Measurements from ENCODE around the gene PLA2G2A. TPM values are rescaled to one million over a fixed set of nuclear protein-coding genes. Genes with fewer than 3 reads are reported as not detected.
"Not testable (repeated sequence)": the region's sequence is repeated elsewhere in the genome, so short reads cannot be mapped to it uniquely, and the experiment has no call there.

Gene PLA2G2A
- 128 TPM for total RNA-seq

GRCh38 chr1:19979494-19979977 is at the start of gene PLA2G2A:
Gene PLA2G2A (minus strand): TSS chr1:19979618. CDS start chr1:19978773, 845 bp downstream.
- DNase-seq (ENCODE audit: low spot score): peak; percentile 46
- peak; percentile 59 for ATAC-seq

- ATAC-seq (no peak), DNase-seq (ENCODE audit: low spot score) (no peak)
Observed at GRCh38 chr1:20028726-20029125, 49.3 kb upstream of the PLA2G2A start.

GRCh38 chr1:20028125-20028524 is 48.7 kb upstream of the PLA2G2A start:
- peak; percentile 60 for ATAC-seq

GRCh38 chr1:20017741-20018140 is 38.3 kb upstream of the PLA2G2A start:
- no peak for ATAC-seq
- no peak for DNase-seq (ENCODE audit: low spot score)

More at GRCh38 chr1:20028125-20028524, 48.7 kb upstream of the PLA2G2A start:
- no peak for DNase-seq (ENCODE audit: low spot score)

- DNase-seq (ENCODE audit: low spot score) (no peak), ATAC-seq (no peak)
Observed at GRCh38 chr1:20014153-20014552, 34.7 kb upstream of the PLA2G2A start.

- DNase-seq (ENCODE audit: low spot score): no peak
- no peak for ATAC-seq
Observed at GRCh38 chr1:20010016-20010415, 30.6 kb upstream of the PLA2G2A start.

DNA sequence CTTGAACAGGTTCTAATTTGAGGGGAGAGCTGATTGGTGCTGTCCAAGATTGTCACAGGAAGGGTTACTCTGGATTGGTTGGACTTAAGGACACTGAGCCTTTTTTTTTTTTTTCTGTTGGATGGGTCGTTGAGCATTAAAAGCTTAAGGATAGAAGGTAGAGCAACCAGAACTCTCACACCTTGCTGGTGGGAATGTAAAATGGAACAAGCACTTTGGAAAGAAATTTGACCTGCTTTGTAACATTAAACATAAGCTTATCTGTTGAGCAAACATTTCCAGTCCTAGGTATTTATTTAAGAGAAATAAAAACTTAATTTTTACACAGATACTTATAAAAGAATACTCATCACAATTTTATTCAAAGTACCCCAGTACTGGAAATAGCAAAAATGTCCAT is 29.8 kb upstream of the PLA2G2A start:
- no peak for DNase-seq (ENCODE audit: low spot score)
- ATAC-seq: no peak

GRCh38 chr1:20008391-20008841 is 29.0 kb upstream of the PLA2G2A start:
- ATAC-seq: peak; percentile 85
- DNase-seq (ENCODE audit: low spot score): peak; percentile 53

DNA sequence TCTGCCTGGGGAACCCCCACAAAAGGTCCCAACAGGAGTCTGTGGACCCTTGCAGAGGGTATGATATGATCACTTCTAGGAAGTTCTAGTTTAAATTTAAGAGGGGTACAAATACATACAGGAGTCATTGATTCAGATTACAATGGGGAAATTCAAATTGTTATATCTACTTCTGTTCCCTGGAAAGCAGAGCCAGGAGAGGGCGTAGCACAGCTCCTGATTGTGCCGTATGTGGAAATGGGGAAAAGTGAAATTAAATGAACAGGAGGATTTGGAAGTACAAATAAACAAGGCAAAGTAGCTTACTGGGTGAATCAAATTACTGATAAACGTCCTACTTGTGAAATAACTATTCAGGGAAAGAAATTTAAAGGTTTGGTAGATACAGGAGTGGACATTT is 19.4 kb upstream of the PLA2G2A start:
- not testable (repeated sequence) for DNase-seq (ENCODE audit: low spot score); ATAC-seq

DNA sequence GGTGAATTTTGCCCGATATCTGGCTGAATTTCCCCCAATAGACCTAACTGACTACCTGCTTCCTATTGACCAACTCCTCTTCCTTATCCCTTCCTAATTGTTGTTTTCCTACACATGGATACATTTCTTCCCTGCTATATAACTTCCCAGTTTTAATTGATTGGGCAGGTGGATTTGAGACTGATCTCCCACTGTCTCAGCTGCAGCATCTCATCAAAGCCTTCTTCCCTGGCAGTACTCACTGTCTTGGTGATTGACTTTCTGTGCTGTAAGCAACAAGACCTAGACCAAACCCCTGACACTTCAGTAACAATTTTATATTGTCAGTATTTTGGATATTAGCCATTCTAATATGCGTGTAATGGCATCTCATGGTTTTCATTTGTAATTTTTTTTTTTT is 11.3 kb upstream of the PLA2G2A start:
- no peak for DNase-seq (ENCODE audit: low spot score)
- ATAC-seq: no peak

- ATAC-seq; DNase-seq (ENCODE audit: low spot score): not testable (repeated sequence)
Observed at GRCh38 chr1:19990182-19990582, 10.8 kb upstream of the PLA2G2A start.

DNA sequence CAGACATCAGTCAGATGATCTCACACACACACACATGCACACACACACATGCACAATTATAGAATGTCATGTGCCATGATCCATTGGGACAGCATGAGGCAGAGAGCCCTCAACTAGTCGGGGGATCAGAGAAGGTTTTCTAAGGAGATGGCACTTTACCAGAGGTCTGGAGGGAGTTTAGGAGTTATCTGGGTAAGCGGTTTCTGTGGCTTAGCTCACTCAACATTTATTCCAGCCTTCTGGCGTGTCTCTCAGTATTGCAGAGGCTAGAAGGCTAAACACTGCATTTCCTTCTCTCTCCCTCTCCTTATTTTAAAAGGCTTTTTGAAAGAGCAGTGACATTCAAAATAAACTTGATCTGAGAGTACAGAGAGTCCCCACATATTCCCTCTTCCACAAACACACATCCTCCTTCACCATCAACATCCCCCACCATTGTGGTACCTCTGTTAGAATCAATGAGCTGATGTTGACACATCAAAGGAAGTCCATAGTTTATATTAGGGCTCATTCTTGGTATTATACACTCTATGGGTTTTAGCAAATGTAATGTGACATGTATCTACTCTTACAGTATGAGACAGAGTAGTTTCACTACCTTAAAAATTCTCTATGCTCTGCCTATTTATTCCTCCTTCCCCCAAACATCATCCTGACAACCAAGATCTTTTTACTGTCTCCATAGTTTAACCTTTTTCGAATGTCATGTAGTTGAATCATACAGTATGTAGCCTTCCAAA is 9.0 kb upstream of the PLA2G2A start:
- no peak for ATAC-seq
- DNase-seq (ENCODE audit: low spot score): no peak

- ATAC-seq (peak; percentile 42), DNase-seq (ENCODE audit: low spot score) (no peak)
Observed at GRCh38 chr1:19987719-19988118, 8.3 kb upstream of the PLA2G2A start.

GRCh38 chr1:19984409-19985016 is 5.1 kb upstream of the PLA2G2A start:
- not testable (repeated sequence) for ATAC-seq; DNase-seq (ENCODE audit: low spot score)

GRCh38 chr1:19981507-19982312 is 2.3 kb upstream of the PLA2G2A start:
- ATAC-seq (no peak), DNase-seq (ENCODE audit: low spot score) (no peak)

- DNase-seq (ENCODE audit: low spot score) (no peak), ATAC-seq (no peak)
Observed at GRCh38 chr1:19981170-19981506, 1.7 kb upstream of the PLA2G2A start.

DNA sequence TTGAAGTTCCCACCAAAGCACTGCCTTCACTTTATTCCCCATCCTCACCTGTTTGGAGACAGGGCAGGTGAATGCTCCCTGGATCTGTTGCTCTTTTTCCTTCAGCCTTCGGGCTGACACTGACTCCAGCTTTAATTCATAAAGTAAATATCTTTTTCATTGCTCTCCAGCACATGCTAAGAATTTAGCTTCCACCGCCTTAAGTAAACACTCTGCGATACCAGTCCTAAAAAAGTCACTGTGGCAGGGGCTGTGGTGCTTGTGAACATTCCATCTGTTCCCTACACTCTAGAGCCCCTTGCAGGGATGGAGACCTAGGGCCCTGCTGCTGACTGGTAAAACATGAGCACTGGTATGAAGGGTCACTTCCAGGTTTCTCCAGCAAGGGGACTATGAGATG is 896 bp upstream of the PLA2G2A start:
- no peak for DNase-seq (ENCODE audit: low spot score)
- ATAC-seq: no peak

GRCh38 chr1:19978143-19978542 is 1.3 kb downstream of the PLA2G2A start:
- DNase-seq (ENCODE audit: low spot score) (peak; percentile 38), ATAC-seq (no peak)

DNA sequence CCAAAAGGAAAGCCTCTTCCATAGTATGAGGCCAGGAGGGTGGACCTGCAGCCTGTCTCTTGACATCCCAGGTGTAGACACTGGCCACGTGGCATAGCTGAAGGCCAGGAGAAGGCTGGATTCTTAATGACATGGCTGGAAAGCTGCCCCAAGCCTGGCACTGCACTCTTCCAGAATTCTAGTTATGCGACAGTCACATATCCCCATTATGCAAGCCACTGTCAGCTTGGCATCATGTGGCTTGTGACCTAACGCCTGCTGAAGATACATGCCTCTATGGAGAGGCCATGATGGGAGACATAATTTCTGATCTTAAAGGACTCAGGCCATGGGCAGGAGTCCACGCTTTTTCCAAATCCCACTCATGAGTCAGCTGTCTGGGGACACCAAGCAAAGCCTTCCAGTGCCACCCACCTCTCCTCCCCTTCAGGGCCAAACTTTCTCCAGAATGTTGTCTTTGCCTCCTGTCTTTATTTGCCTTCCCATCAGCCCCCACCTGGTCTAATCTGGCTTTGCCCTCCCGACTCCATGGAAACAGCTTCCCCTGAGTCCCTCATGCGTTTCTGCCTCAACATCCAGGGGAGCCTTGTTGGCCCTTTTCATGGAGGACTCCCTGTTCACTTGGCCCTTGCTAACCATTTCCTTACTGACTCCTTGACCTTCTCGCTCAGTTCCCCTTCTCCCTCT is 3.0 kb downstream of the PLA2G2A start:
- ATAC-seq: no peak

GRCh38 chr1:19975423-19976193 is 3.8 kb downstream of the PLA2G2A start:
- peak; percentile 22 for DNase-seq (ENCODE audit: low spot score)
- no peak for ATAC-seq

More for the DNA sequence above, 3.0 kb downstream of the PLA2G2A start:
- DNase-seq (ENCODE audit: low spot score): peak; percentile 34
